Measurements from ENCODE around the gene RUNX1. TPM values are rescaled to one million over a fixed set of nuclear protein-coding genes. Genes with fewer than 3 reads are reported as not detected.

RUNX1 gene
- total RNA-seq, 6 experiments from 2014 or later = 2.9 to 18.3 (median 4.3) TPM

- WGBS (ENCODE audit: insufficient coverage, low coverage, low lambda C conversion rate, missing lambda C conversion rate) = 71% methylated on average over 2 of the region's 3 CpGs
- Histone ChIP-seq H3K36me3 (no peaks in the 10 kb centered on the region), H3K27me3 (no peaks in the 10 kb centered on the region), H3K9me3 (no peaks in the 10 kb centered on the region), H3K4me3 (no peak overlapping the region), H3K27ac (no peak overlapping the region), H3K4me1 (no peaks in the 10 kb centered on the region)
- DNase-seq (no peak), ATAC-seq (no peak)
- intact Hi-C loops (cut with DNase I) = no loop called here
- TF ChIP-seq POLR2A (IDR thresholded peaks at IDR 0.05) (no peak), CTCF (IDR thresholded peaks at IDR 0.05) (no peak)
These were observed 223.1 kb downstream of the RUNX1 start for GRCh38 chr21:34825948-34826548.

- no peaks in the 10 kb centered on the region for H3K9me3 ChIP-seq
- ATAC-seq (no peak), DNase-seq (no peak)
- intact Hi-C loops (cut with DNase I) = no loop called here
- no peak overlapping the region for H3K4me3 ChIP-seq
- no peak for TF ChIP-seq POLR2A (IDR thresholded peaks at IDR 0.05)
- TF ChIP-seq CTCF (IDR thresholded peaks at IDR 0.05) = no peak
- H3K36me3 ChIP-seq = no peaks in the 10 kb centered on the region
- no peak overlapping the region for H3K27ac ChIP-seq
- WGBS (ENCODE audit: insufficient coverage, low coverage, low lambda C conversion rate, missing lambda C conversion rate) = 95% methylated on average over 2 of the region's 3 CpGs
- no peaks in the 10 kb centered on the region for H3K27me3 ChIP-seq
- no peaks in the 10 kb centered on the region for H3K4me1 ChIP-seq
These were observed 224.0 kb downstream of the RUNX1 start for GRCh38 chr21:34825101-34825500.

GRCh38 chr21:34824314-34824713 is 224.8 kb downstream of the RUNX1 start:
- Histone ChIP-seq H3K36me3 (no peaks in the 10 kb centered on the region), H3K4me3 (no peak overlapping the region), H3K27me3 (no peaks in the 10 kb centered on the region), H3K27ac (no peak overlapping the region), H3K4me1 (no peaks in the 10 kb centered on the region), H3K9me3 (no peaks in the 10 kb centered on the region)
- no peak for TF ChIP-seq CTCF (IDR thresholded peaks at IDR 0.05)
- TF ChIP-seq POLR2A (IDR thresholded peaks at IDR 0.05) = no peak
- 80% methylated on average over 1 of the region's 1 CpG for WGBS (ENCODE audit: insufficient coverage, low coverage, low lambda C conversion rate, missing lambda C conversion rate)
- DNase-seq = no peak
- intact Hi-C loops (cut with DNase I) = no loop called here
- ATAC-seq = no peak

GRCh38 chr21:34822942-34823341 is 226.2 kb downstream of the RUNX1 start:
- Histone ChIP-seq H3K4me1 (peaks cover 0 to 10% (median 0%) of the 10 kb centered on the region in 4 donors), H3K9me3 (no peaks in the 10 kb centered on the region), H3K27ac (no peak overlapping the region), H3K36me3 (no peaks in the 10 kb centered on the region), H3K4me3 (no peak overlapping the region), H3K27me3 (no peaks in the 10 kb centered on the region)
- WGBS (ENCODE audit: insufficient coverage, low coverage, low lambda C conversion rate, missing lambda C conversion rate) = 84% methylated on average over 6 of the region's 6 CpGs
- intact Hi-C loops (cut with DNase I) = no loop called here
- ATAC-seq = no peak
- DNase-seq = no peak
- no peak for TF ChIP-seq POLR2A (IDR thresholded peaks at IDR 0.05)

GRCh38 chr21:34822168-34822567 is 226.9 kb downstream of the RUNX1 start:
- no peak overlapping the region for H3K27ac ChIP-seq
- no peak for TF ChIP-seq POLR2A (IDR thresholded peaks at IDR 0.05)
- TF ChIP-seq CTCF (IDR thresholded peaks at IDR 0.05) = no peak
- no peak overlapping the region for H3K4me3 ChIP-seq
- no peaks in the 10 kb centered on the region for H3K36me3 ChIP-seq
- H3K27me3 ChIP-seq = no peaks in the 10 kb centered on the region
- peaks cover 0 to 15% (median 0%) of the 10 kb centered on the region in 4 donors for H3K4me1 ChIP-seq
- DNase-seq (no peak), ATAC-seq (no peak)
- H3K9me3 ChIP-seq = no peaks in the 10 kb centered on the region
- WGBS (ENCODE audit: insufficient coverage, low coverage, low lambda C conversion rate, missing lambda C conversion rate) = 77% methylated on average over 3 of the region's 5 CpGs
- intact Hi-C loops (cut with DNase I) = no loop called here

All from right lobe of liver (tissue), 6 donors.